A549 (cell line): ENCODE results near the gene SNX6.
"Not testable (repeated sequence)": the region's sequence is repeated elsewhere in the genome, so short reads cannot be mapped to it uniquely, and the experiment has no call there.

Experiments used
- CTCF ChIP-seq: fragments of >200 bp; sonication (Bioruptor Twin); formaldehyde crosslinking; IDR thresholded peaks from 3 replicates; pipeline ENCODE4 v1.5.1; 2016
- EHF ChIP-seq: fragments of 250-450 bp; sonication (Bioruptor Pico); IDR thresholded peaks from 2 replicates; pipeline ENCODE4 v1.5.0; 2020; ENCODE audit warnings: mild to moderate bottlenecking
- EP300 ChIP-seq, 2 experiments: fragments of >200 bp; sonication (Bioruptor Twin); formaldehyde crosslinking; IDR thresholded peaks; 2 replicates in 1 of 2; 3 replicates in 1 of 2; pipeline ENCODE4 v1.6.1; 2016 to 2017
- FOSB ChIP-seq: fragments of 250-450 bp; sonication (Bioruptor Pico); IDR thresholded peaks from 2 replicates; pipeline ENCODE4 v1.5.0; 2020; ENCODE audit warnings: mild to moderate bottlenecking, moderate library complexity
- HDAC2 ChIP-seq: fragments of 200-600 bp; sonication (generic); IDR thresholded peaks from 2 replicates; pipeline ENCODE4 v1.6.1; 2016
- HOXA7 ChIP-seq: fragments of 250-450 bp; sonication (Bioruptor Pico); IDR thresholded peaks from 2 replicates; pipeline ENCODE4 v1.5.0; 2020; ENCODE audit warnings: mild to moderate bottlenecking, moderate library complexity
- HOXB13 ChIP-seq: fragments of 250-450 bp; sonication (Bioruptor Pico); IDR thresholded peaks from 2 replicates; pipeline ENCODE4 v1.5.0; 2020; ENCODE audit warnings: low read depth, mild to moderate bottlenecking, moderate library complexity
- JUN ChIP-seq, 2 experiments: fragments of >200 bp; sonication (Bioruptor Twin); formaldehyde crosslinking; IDR thresholded peaks; 2 replicates in 1 of 2; 3 replicates in 1 of 2; pipeline ENCODE4 v1.6.1; 2016 to 2017
- MAFK ChIP-seq: fragments of 450-650 bp; IDR thresholded peaks from 2 replicates; pipeline ENCODE4 v1.6.1; 2014; ENCODE audit not compliant: partially characterized antibody
- MAX ChIP-seq: IDR thresholded peaks from 2 replicates; pipeline ENCODE4 v1.6.1; 2012
- PHF8 ChIP-seq: fragments of 200-600 bp; sonication (generic); IDR thresholded peaks from 2 replicates; pipeline ENCODE4 v1.6.1; 2016; ENCODE audit warnings: low read depth, mild to moderate bottlenecking, antibody characterized with exemption, moderate library complexity, borderline replicate concordance
- POLR2A ChIP-seq: IDR thresholded peaks from 2 replicates; pipeline ENCODE4 v1.6.1; 2012; ENCODE audit warnings: mild to moderate bottlenecking, low read length
- RCOR1 ChIP-seq: fragments of 150-350 bp; IDR thresholded peaks from 2 replicates; pipeline ENCODE4 v1.6.1; 2014; ENCODE audit warnings: antibody characterized with exemption, low read length, low read depth

- not testable (repeated sequence) for TF ChIP-seq CTCF; EP300 (IDR thresholded peaks at IDR 0.05); POLR2A; MAX; HDAC2; FOSB (CRISPR knock-in tag); MAFK; JUN (IDR thresholded peaks at IDR 0.05); HOXA7 (CRISPR knock-in tag); EHF (CRISPR knock-in tag); PHF8; HOXB13; RCOR1
Observed at GRCh38 chr14:34562037-34562775, 67.7 kb downstream of the SNX6 start.
